T1000 (cell line): ENCODE measurements around the gene FBXL7.

Experiments
- DNase-seq: peaks from one replicate; lab custom pipeline; 2025; ENCODE audit warnings: mixed read lengths; lab: John Stamatoyannopoulos, UW

FBXL7 gene

DNA sequence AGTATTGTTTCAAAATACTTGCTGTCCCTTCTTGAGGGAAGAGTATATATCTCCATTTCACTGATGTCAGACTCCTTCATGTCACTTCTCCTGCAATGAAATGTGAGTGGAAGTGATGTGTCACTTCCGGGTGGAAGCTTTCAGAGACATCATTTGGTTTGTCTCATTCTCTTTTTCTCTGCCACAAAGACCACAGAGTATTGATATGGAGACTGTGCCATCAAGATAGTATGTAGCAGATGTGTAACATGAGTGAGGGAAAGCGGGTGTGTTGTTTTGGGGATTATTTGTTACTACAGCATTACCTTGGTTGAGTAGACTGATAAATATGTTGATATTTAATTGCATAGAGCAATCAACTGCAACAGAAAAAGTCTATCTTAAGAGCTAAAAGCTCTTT lies 169.8 kb downstream of the FBXL7 start:
- DNase-seq = no peak

DNA sequence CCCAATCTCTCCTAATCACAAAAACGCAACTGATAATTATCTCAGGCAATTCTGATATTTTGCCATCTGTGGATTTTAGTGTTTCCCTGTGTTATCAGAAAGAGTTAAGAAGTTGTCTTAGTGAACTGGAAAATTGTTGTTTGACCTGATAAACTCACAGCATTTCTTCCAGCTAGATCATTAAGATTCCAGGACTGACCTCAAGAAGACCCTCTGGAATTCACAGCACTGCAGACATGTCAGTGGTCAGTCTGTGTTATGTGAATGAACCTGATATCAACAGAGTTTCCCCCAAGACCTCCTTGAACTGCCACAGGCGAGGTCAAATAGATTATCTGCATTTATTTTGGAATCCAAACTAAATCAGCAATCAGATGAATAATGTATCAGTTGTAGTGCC lies 174.7 kb downstream of the FBXL7 start:
- DNase-seq = no peak

DNA sequence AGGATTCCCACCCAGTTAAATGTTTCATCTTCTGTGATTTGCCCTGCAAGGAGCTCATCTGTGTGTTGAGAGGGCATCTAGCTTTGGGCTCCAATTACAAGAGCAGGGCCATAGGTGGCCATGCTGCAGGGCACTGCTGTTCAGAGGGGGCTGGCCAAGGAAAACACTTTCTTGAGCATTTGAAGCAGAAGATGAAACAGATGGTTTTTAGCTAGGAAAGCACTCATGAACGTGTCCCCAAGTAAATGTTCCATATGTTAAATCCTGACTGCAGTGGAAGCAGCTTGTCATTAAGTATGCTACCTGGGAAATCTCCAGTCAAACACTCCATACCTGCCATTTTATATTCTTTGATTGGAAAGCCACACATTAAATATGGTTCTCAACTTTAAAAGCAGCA lies 176.6 kb downstream of the FBXL7 start:
- no peak for DNase-seq

DNA sequence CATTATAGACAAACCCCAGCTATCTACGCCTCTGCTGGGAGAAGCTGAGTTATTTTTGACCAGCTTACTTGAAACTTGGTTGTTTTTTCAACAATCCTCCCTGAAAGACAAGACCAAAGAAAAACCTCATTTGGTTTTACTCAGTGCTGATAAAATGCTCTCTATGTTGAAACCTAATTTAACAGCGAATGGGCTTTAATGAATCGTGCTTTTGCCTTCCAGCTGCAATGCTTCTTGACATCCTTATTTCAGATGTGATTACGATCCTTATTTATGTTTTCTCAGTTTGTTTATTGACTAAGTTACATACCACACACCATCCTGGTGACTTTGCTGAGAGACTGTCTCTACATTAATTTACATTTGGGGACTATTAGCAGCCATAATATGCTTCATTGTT lies 179.2 kb downstream of the FBXL7 start:
- DNase-seq = no peak

DNA sequence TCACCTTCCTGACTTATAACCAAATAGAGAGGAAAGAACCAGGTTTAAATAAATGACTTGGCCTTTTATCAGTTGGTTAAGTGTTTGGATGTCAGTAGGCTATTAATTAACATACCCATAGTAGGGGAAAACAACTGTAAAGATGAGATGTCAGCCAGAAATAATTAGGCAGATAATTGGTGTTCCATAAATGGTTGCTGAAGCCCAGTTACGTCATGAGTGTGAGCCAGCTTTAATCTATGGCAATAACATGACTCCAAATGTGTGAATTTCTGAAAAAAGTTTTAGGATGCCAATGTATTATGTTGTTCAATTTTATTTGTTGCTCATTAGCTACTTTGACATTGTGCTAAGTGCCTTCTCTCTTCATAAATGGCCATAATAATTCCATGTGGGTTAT lies 180.5 kb downstream of the FBXL7 start:
- no peak for DNase-seq

DNA sequence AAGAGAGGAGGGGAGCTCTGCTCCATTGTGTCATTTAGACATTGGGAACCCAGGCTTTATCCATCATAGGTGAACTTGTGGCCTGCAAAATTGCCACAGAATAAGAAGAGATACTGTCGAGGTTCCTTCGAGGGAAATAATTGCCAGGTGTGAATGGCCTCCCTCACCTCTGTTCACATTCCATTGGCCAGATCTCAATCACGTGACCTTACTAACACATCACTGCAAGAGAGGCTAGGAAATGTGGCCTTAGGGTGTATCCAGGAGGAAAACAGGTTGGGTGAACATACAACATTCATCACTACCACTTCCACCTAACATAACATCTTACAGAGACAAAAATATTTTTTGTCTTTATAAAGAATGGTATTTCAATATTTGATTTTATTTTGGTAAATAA lies 182.1 kb downstream of the FBXL7 start:
- DNase-seq = no peak

DNA sequence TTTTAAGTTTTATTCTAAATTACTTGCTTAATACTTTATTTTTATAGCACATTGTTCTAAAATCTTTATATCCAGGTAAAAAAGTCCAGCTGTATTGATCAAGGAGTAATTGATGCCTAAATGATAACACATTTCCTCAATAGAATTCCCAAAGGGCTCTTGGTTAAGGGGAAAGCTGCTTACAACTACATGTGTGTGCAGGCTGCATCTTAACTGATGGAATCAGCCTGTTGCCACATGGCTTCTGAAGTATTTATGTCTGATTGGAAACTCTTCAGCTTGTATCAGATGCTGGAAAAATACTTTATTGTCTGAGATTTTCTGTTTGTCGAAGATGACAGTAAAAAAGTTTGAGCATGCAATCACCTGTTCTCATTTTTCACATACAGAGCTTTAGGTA lies 182.6 kb downstream of the FBXL7 start:
- no peak for DNase-seq

DNA sequence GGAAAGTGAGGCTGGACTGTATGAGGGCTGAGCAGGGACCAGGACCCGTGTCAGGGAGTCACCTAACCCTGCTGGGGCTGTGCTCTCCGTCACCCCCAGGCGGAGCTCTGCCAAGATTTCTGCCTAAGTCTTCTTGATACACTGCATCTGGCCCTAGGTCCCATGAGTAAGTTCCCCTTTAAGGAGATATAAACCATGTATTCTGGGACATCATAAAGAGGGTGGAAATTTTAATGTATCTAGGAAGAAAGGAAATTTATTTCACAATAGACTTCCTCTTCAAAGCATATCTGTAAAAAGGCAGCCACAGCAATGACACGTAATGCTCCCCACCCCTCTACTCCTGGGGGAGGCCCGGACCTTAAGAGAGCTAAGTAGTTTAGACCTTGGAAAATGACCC lies 183.4 kb downstream of the FBXL7 start:
- DNase-seq = no peak

DNA sequence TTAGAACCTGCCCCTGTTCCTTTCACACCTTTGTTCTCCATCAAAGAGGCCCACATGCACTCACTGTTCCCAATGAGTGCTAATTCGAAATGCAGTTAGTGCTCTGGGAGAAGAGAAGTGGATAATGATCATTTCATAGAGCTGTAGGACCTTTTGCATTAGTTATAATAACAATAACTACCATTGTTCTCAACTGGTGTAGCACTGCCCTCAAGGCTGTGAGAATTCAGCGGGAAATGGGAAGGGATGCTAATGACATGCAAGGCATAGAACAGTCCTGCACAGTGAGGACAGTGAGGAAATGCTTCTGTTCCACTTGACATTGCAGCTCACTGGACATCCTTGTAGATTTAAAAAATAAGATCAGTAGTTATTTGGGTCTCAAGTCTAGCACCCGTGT lies 187.4 kb downstream of the FBXL7 start:
- no peak for DNase-seq

DNA sequence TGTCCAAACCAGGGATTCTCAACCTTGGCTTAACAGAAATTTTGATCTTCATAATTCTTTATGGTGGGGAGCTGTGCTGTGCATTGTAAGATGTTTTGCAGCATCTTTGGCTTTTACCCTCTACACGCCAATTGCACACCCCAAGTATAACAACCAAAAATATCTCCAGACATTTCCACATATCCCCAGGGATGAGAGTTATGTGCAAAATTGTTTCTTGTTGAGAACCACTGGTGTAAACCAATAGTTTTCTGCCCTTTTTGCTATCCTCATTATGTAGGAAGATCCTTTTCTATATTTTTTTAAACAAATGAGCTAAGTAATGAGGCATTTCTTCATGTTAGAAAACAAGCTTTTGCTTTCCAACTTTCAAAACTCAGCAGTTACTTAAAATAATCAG lies 189.9 kb downstream of the FBXL7 start:
- no peak for DNase-seq

DNA sequence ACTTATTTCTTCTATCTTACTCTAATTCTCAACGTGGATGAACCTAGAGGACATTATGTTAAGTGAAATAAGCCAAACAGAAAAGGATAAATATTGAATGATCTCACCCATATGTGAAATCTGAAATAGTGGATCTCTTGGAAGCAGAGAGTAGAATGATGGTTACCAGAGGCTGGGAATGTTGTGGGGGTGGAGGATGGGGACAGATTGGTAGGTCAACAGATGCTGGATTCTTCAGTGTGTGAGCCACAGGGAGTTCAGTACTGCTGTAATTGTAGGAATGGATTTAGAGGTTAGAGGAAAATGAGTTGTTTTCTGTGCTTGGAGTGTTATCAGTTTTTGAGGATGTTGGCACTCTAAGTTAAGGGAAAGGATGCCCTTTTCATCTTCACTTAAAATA lies 190.6 kb downstream of the FBXL7 start:
- DNase-seq = no peak

DNA sequence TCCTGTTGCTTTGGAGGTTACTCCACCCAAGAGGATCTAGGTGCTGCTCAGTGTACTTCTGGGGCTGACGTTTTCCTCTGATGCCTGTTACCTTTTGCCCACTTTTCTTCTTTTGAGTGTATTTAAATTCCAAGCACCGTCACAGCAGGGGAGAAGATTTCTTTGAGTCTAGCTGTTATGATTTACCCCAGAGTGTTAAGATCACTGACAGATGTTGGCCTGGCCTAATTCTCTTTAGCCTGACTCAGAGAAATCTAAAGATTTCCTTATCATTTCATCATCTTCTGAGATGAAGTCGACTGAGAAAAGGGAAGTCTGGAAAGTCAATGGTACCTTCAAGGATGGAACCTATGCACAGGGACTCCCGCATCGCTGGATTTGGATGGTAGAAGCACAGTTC lies 191.5 kb downstream of the FBXL7 start:
- no peak for DNase-seq

DNA sequence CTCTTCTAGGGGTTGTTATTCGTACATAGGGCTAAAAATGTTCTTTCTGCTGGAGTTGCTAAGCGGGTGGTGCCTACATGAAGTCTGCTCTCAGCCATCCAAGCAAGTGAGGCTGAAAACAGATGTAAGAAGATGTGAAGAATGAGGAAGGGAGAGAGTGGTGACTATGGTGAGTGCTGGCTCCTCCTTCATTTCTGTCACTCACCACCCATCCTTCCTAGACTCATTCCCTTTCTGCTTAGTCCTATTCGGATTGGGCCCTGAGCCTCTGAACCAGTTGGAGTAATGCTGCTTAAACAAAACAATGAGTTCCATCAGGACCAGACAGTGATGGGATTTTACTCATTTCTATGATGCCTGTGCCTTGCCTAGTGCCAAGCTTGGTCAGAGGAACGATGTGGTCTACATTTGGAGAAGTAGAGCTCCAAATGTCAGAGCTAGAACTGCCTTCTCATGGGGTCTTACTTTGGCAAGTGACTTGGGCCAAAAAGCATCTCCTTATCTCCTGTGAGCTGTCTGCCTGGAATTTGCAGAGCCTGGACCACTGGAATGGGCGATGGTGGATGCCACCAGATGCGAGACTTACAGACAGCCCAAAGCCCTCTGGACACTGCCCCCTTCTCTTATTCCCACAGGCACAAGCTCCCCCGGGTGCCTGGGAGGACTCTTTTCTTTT lies 192.9 kb downstream of the FBXL7 start:
- no peak for DNase-seq

DNA sequence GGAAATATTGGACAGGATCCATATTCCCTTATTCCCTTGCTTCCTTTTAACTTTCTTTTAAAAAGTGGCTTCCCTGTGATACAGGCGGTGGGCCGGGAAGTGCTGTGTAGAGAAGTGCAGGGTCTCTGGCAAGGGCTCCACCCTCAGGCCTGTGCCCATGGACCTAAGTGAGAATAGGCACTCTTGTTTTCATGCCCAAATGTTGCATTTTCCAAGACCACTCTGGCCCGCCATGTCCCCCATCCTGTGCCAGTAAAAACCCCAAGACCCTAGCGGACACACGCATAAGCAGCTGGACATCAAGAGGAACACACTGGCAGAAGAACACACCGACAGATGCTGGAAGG lies 193.4 kb downstream of the FBXL7 start:
- no peak for DNase-seq

DNA sequence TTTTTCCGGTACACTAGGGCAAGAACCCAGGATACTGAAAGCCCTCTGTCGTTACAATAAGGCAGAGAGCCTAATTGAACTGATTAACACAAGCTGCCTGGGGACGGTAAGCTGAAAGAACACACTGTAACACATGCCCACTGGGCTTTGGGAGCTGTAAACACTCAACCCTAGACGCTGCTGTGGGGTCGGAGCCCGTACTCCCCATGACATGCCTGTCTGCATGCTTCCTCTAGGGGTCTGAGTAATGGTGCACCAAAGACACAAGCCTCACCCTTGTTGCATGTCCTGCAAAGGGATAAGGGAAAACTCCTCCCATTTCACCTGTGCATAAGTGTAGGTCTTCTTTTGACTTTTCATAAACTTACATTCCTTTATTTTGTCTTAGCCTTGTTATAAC lies 194.0 kb downstream of the FBXL7 start:
- no peak for DNase-seq

DNA sequence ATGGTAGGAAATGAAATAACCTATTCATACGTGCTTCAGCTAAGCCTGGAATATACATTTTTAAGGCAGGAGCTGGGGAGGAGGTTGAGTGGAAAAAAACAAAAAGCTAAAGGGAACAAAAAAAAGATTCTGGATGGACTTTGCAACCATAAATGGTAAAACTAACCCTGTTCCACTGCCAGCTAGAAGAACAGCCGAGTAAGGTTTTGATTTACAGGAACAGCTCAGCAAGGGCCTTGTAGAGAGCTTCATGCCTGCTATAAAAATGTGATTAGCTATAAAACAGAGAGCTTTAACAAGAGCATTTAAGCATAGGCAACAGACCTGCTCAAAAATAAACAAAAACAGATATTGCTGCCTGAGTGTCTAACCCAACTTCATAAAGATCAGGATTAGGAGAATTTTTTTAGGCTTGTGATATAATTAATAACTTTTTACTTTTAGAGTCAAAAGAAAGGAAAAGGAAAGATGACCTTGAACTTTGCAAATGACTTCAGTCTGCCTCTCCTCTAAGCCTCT lies 194.8 kb downstream of the FBXL7 start:
- DNase-seq = no peak

DNA sequence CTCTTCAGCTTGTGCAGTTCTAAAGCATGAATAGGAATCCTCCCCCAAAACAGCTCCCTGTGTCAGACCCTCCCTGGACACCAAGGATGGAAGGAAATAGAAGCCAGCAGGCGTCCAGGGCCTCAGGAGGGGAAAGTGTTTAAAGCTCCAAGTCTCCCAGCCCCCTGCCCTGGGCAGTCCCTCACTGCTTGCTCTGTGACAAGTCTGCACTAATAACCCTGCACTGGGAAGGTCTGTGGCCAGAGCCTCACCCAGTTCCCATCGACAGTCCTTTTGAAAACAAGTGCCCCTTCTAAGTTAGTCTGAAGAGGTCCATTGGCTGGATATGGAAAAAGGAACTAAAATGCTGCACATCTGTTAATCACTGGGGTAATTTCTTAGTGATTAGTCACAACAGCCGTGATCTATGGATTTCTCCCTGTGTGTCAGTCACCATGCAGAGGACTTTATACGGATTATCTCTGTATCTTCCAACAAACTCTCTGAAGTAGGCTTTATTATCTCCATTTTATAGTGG lies 195.3 kb downstream of the FBXL7 start:
- no peak for DNase-seq

DNA sequence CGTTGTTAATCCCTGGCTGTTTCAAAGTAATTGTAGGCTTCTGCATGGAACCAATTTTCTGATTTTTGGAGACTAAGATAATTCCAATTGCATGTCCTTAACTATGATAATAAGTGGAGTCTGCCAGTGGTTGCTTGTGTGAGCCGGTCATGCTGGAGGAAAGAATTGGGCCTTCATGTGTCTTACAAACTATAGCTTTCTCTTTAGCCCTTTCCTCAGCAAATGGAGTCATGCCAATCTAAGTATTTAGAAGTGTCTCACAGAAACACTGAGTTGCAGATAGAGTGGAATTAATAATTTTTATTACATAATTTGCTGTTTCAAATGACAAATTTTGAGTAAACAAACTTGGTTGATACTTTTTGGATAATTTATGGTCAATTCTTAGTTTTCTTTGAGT lies 200.4 kb downstream of the FBXL7 start:
- DNase-seq = no peak

DNA sequence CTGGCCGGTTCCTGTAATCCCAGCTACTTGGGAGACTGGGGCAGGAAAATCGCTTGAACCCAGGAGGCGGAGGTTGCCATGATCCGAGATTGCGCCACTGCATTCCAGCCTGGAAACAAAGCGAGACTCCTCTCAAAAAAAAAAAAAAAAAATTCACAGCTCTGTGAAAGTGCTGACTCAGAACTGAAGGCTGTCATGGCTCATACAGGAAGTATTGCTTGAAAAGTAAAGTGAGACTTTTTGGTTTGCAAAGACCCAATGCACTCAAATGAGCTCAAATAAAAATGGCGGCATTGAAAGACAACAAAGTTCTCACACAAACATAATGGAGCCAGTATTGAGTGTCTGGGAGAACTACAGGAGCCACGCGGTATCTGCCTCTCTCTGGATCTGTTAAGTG lies 202.1 kb downstream of the FBXL7 start:
- DNase-seq = no peak

DNA sequence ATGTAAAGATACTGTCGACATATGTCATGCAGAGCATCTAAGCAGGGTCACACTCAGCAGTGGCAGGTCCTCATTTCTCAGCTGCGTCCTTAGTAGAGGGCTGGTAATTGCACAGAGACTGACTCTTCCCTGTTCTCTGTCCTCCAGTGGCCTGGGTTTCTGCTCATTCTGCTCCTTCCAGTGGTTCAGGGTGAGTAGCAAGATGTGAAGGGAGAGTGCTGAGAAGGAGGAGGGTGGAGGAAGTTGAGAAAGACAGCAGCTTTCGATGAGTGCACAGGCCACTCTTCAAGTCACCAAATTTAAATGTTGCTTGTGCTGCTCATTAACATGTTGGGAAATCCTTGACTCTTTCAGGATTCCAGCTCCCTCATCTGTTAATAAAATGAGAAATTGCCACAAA lies 203.9 kb downstream of the FBXL7 start:
- no peak for DNase-seq

DNA sequence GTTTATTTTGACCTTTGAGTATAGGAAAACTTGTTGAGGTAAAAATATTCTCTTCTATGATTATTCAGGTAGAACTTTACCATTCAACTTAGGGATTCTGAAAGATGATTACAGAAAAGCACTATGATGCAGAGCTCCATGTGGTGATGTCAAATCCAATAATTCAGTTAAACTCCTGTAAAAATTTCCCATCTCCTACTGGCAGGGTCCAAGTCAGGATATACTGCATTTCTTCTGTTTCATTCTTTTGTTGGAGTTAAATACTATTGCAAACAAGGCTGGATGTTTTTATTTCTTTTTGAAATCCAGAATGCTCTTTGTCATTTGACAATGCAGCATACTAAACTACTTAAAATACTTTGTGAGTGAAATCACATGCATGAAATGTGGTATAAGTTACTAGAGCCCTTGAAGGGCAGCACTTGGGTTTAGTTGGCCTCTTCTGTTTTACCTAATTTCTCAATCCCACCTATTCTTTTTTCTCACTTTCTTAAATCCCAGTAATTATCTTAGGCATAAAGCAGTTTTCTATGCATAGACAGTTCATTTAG lies 204.5 kb downstream of the FBXL7 start:
- no peak for DNase-seq

DNA sequence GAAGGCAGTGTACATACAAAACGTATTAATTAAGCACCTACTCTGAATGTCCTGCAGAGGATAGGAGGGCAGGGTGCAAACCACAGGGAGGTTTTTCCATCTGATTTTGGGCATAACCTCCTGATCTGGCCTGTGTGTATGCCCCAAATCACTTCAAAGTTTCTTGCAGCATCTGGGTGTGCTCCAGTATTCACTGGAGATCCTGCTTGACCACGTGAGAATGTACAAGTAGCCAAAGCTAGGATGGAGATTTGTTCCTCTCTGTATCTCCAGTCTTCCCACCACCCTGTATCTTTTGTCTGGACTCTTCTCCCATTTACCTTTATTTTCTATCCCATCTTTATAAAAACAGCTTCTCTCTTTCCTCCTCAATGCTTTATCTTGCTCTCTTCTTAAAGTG lies 207.7 kb downstream of the FBXL7 start:
- no peak for DNase-seq

DNA sequence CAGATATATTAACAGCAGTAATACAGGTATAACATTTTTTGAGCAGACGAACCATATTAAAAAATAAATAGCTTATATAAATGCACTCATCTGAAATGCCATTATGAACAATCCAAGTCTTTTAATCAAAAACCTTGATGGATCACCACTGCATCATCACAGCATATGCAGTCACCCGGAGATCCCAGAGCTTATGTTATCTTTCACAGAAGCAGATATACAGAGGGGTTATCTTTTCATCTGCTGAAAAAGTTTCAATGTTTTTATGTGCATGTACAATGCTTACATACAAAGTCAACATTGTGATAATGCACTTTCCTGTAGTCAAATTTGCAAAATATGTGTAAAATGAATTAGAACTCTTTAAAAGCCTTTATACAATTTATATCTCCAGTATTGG lies 211.9 kb downstream of the FBXL7 start:
- no peak for DNase-seq

DNA sequence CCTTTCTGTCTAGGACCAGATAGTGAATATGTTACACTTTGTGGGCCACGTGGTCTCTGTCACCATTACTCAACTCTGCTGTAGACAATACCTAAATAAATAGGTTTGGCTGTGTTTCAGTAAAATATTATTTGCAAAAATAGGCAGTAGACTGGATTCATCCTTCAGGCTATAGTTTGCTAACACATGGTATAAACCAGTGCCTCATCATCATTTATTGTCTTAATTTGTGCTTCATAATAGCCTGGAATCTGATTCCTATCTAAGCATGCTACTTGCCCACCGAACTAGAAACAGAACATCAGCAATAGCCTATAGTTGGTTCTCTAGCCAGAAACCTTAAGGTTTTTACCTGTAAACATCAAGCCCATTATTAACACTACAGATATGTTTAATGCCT lies 215.6 kb downstream of the FBXL7 start:
- DNase-seq = no peak
